GM23338 (cell line): ENCODE measurements around the gene VPS8.

ENCODE experiments used
- CTCF ChIP-seq, 2 experiments: fragments of 200-600 bp in 1 of 2; sonication (generic) in 1 of 2; conservative IDR thresholded peaks; 2 replicates each; pipeline versions ENCODE4 v1.5.1 to v1.6.1; 2016 to 2017; ENCODE audit warnings: antibody characterized with exemption in 2 of 2, low read depth in 2 of 2, mild to moderate bottlenecking in 2 of 2, moderate library complexity in 1 of 2
- EZH2phosphoT487 ChIP-seq: fragments of 200-600 bp; sonication (generic); IDR thresholded peaks from one replicate; pipeline ENCODE4 v1.8.1; 2018; ENCODE audit warnings: antibody characterized with exemption; ENCODE audit not compliant: unreplicated experiment
- REST ChIP-seq: IDR thresholded peaks from one replicate; pipeline ENCODE4 v1.6.1; 2018; ENCODE audit warnings: antibody characterized with exemption; ENCODE audit not compliant: unreplicated experiment

GRCh38 chr3:184780981-184781515 lies 30.9 kb upstream of the VPS8 start:
- TF ChIP-seq CTCF (conservative IDR thresholded peaks at IDR 0.05; ENCODE audit: low read depth in 2 of 2) (no peak), EZH2phosphoT487 (no peak), REST (no peak)
